Inflammatory macrophage treated with lipopolysaccharide for 4 hours (primary cell): ENCODE measurements around the gene EPB41L4A.
"Not testable (repeated sequence)": the region's sequence is repeated elsewhere in the genome, so short reads cannot be mapped to it uniquely, and the experiment has no call there.

ENCODE experiments used
- DNase-seq: peaks from one replicate; pipeline ENCODE4 v3.0.0-alpha.2; 2020

The EPB41L4A gene

DNA sequence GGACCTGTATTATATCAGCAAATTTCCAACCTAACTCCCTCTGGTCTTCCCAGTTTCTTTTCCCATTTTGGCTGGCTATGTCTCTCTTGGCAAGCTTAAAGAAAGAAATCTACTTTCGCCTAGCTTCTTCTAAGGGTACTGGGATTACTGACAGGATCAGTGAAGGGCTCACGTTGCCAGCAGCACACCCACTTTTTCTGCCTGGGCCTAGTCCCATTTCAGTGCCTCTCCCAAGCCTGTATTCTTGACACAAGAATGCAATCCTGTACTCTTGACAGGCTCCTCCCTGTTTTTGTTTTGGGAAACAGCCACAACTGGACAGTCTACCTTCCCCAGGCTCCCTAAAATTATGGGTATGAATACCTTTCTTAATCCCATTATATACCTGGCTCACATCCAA lies 170.5 kb downstream of the EPB41L4A start:
- no peak for DNase-seq

DNA sequence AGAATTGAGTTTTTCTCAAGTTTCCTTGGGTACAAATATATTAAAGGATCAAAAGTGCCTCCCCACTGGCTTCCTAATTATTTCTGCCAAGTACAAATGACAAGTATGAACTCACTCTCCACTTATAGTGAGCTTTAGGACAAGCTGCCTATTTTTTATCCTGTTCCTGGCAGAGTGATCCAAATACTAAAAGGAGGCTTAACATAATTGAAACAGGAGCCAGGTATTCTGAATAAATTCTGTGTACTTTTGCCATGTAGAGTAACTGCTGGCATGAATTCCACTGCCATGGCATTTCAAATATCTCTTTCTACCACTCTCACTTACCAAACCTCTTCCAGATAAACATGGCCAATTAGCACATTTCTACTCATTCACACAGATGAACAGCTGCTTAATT lies 171.1 kb downstream of the EPB41L4A start:
- no peak for DNase-seq

DNA sequence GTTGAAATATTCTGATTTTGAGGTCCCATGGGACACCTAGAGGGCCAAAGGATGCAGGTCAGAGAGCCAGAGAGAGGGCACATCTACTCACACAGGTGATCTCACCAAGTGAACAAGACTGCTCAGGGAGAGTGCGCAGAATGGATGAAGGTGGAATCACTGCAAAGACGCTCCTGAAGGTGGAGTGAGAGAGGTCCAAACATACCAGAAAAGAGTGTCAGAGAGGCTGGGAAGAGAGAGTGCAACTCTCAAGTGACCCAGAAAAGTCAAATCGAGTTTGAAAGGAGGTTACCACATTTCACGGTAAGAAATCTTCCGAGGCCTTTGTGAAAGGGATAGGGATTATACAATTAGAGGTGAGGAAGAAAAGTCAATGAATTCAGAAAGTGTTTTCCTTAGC lies 173.4 kb downstream of the EPB41L4A start:
- DNase-seq, result no peak

DNA sequence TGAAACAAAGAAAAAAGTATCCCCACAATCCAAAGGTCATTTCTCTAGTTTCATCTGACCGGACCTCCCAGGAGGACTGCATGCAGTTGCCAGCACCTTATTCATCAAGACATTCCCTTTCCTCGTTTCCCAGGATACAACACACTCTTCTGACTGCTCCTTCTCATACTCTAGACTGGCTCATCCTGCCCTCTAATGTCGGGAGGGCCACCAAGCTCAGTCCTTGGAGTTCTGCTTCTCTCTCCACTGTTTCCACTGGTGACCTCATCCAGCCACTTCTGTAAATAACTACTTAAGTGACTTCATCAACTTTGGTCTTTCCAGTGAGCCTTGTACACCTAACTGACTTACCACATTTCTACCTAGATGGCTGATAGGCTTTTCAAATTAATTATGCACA lies 179.1 kb downstream of the EPB41L4A start:
- peak; percentile 7 for DNase-seq

DNA sequence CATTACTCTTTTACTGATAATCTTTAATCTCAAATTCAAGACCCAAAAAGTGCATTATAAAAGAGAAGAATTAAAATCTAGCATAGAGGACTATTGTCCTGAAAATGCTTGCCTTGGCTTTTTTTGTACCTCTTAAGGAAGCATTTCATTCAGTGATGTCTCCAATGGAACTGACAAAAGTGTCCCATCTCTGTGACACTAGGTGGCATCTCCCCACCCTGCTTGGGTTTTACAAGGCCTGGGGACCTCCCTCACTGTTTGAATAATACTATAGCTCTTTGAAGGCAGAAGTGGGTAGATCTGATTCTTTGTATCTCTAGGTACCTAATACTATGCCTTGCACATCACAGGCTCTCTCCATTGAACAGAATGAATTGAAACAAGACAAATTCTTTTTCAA lies 180.6 kb downstream of the EPB41L4A start:
- no peak for DNase-seq

DNA sequence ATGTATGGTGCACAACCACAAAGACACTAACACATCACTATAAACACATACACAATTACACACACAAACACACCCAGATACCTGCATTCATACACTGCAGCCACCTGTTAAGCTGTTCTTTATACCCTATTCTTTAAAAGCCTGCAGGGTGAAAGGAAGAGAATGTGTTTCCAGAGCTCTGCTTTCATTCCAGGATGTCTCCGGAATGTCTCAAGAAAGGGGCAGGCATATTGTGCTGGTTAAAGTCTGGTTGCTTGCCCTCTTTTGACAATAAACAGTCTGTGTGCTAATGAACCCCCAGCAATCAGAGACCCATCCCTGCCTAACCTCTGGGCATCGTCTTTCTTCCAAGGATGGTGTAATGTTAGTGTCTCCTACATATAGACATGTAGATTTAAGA lies 181.6 kb downstream of the EPB41L4A start:
- no peak for DNase-seq

DNA sequence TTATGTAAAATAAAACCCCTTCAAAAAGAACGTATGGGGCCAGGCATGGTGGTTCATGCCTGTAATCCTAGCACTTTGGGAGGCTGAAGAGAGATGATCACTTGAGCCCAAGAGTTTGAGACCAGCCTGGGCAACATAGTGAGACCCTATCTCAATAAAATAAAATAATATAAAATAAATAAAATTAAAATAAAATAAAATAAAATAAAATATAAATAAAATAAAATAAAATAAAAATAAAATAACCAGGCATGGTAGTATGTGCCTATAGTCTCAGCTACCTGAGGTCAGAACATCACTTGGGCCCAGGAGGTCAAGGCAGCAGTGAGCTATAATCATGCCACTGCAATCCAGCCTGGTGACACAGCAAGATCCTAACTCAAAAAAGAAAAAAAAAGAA lies 185.1 kb downstream of the EPB41L4A start:
- no peak for DNase-seq

DNA sequence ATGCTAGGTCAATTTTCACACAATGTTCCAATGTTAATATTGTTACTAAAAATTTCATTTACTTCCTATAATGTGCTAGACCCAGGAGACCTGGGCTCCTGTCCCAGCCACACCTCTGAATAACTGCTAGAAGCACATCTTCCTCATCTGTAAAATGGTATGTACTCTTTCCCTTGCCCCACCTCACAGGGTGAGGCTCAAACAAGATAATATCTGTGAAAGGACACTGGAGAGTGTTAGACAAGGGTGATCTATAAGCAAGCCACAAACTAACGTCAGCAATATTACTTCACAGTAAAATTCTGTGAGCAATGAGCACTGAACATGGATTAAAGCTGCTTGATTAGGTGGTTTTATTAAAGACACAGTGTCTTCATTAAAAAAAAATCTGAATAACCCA lies 186.4 kb downstream of the EPB41L4A start:
- DNase-seq, result no peak

DNA sequence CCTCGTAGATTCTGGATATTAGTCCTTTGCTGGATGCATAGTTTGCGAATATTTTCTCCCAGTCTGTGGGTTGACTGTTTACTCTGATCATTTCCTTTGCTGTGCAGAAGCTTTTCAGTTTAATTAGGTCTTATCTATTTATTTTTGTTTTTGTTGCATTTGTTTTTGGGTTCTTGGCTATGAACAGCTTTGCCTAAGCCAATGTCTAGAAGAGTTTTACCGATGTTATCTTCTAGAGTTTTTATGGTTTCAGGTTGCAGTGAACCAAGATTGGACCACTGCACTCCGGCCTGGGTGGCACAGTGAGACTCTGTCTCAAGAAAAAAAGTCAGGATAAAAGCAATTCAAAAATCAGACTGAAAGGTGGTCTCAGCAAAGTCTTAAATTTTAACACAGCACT lies 188.5 kb downstream of the EPB41L4A start:
- no peak for DNase-seq

DNA sequence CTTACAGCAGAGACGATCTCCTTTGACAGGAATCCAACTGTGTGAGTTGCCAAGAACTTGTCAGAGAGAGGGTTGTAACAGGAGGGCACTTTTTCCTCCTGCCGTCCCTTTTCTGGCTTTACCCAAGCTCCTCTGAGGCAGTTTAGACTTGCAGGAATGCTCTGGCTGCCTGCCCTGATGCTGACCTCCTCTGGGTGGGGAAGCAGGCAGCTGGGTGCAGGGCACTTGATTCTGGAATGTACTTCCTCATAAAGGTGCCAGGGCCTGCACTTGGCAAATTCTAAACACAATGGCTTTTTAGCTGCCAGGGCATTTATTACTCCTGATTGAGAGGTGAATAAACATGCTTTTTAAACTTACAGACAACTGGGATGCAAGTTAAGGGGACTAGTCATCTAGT lies 190.4 kb downstream of the EPB41L4A start:
- no peak for DNase-seq

DNA sequence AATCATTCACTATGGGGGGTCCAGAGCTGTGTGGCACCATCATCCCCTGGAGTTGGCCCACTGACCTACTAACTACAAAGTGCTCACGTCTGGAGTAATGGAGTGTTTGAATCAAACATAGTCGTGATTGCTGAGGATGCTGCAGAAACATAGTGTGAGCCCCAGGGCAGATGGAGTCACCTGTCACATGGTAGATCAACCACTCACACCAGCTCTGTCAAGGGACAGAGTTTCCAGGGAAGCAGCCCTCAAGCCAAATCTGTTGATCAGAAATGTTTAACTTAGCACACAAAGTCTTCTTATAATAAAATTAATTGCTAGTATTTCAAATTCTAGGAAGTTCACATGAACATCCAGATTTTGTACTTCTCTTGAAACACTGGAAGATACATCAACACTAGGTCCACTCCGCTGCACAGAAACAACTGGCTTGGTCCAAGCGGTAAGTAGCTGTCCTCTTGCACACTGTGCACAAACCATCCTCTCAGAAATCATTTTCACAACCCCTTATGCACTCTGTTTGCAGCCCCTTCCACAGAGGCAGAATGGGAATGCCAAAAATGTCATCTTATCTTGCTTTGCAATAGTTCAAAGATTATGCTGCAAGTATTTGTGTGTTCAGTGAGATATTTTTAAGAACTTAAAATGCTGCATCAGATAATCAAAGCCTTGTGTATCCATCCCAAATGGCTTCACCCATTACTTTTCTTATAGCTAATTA lies 191.0 kb downstream of the EPB41L4A start:
- no peak for DNase-seq

DNA sequence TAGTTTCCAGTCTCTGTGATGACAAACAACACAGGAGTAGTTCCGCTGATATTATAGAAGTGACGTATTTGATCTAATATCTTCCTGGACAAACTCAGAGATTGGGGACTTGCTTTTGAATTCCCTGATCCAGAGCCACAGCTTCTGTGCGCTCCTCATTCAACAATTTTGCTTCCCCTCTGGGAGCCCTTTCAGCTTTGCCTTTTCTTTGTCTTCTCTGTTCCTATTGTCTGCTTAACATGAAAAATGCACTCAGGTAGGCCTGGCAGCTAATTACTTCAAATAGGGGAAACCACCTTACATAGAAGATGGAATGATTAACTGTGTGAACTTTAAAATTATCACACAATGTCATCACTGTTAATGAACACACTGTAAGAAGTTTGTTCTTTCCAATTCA lies 192.9 kb downstream of the EPB41L4A start:
- DNase-seq, result no peak

DNA sequence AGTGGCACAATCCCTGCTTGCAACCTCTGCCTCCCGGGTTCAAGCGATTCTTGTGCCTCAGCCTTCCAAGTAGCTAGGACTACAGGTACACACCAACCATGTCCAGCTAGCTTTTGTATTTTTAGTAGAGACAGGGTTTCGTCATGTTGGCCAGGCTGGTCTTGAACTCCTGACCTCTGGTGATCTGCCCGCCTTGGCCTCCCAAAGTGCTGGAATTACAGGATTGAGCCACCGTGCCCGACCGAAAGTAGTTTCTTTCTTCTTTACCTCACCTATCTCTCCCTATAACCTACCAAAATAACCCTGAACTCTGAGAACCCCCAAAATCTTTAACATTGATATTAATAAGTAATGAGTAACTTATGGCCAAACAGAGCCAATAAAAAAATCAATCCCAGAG lies 196.1 kb downstream of the EPB41L4A start:
- not testable (repeated sequence) for DNase-seq

DNA sequence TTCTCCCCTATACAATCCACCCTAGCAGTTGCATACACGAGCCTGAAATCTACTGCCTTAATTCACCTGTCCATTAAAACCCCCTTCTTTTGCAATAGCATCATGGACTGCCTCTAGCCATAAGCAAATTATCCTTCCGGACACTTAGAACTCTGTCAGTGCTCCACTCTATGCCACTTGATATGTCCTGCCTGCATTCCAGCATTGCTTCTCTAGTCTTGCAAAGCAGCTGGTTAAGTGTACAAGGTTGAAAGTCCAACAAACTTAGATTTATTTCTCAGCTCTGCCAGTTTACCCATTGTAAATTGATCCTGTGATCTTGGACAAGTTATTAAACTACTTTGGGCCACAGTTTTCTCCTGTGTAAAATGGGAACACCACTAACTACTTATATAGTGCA lies 197.9 kb downstream of the EPB41L4A start:
- DNase-seq, result no peak

DNA sequence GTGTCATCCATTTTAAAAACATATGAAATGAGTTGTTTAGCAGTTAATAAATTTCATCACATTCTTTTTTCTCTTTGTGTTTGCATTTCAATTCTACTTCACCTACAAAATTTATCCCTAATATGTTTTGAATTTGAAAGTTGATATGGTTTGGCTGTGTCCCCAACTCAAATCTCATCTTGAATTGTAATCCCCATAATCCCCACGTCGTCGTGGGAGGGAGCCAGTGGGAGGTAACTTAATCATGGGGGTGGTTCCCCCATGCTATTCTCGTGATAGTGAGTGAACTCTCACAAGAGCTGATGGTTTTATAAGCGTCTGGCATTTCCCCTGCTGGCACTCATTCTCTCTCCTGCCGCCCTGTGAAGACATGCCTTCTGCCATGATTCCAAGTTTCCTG lies 200.1 kb downstream of the EPB41L4A start:
- DNase-seq, result no peak

DNA sequence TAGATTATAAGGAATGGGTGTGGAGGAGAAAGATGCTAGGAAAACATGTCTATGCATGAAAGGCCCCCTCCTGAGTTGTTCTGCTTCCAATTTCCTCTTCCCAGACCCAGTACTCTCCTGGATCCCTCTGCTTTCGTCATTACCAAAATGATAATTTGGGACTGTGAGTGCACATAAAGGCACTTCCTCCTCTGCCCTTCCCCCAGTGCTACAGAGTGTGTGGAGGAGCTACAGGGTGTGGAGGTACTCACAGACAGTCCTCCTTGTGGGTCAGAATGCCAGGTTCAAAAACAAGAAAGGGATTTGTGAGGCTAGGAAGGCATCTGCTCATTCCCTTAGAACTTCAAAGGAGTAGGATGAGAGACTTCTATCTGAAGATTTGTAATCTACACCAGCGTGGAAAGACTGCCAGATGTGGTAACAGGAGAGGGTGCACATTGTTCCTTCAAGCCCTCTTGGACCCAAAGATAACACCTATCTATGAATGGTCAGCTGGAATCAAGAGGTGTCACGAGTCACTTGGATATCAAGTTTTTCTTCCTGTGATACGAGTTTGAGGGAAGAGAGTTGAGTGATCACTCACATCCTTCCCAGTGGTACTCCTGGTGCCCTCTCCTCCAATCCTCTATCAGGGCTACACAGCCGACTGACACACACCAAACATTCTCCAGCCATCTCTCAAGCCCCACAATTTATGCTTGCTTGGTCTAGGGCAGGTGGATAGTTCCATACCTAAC lies 201.1 kb downstream of the EPB41L4A start:
- no peak for DNase-seq

DNA sequence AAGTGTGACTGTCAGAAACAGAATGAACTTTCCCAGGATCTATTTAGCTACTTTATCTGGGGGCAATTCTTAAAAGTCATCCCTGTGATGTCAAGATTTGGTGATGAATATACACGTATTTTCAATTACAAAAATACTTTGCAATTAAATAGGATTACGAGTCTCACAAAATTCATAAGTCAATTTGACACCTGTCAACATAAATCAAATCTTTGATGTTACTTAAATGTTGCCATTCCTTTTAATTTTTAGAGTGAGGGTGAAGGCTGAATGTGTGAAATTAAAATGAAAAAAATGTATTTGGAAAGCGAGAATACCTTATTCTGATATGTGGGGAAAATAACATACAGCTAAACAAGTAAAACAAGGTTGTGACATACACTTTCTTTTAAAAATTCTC lies 202.9 kb downstream of the EPB41L4A start:
- no peak for DNase-seq

DNA sequence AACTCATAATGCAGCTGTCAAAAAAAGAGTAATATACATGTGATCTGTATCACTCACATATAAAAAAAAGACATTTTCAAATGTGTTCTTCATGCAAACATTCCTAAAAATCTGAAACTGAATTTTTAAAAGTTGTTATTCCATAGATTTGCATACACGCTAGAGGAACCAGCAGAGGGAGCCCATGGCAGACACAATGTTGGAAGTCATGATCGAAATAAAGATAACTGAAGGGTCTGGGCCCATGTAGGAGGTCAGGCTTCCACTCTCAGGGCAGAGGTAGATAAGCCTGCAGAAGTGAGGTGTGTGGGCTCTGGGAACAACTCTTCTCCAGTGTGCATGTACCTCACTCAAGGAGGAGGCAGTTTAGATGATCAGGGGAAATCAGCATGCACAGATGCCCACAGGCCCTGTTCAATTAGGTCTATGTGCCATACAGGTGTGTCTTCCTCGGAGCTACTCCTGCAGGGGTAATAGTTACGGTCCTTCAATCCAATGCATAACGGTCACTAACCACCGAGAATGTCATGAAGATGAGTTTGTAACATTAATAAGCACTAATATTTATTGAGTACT lies 208.6 kb downstream of the EPB41L4A start:
- DNase-seq, result peak; percentile 23

DNA sequence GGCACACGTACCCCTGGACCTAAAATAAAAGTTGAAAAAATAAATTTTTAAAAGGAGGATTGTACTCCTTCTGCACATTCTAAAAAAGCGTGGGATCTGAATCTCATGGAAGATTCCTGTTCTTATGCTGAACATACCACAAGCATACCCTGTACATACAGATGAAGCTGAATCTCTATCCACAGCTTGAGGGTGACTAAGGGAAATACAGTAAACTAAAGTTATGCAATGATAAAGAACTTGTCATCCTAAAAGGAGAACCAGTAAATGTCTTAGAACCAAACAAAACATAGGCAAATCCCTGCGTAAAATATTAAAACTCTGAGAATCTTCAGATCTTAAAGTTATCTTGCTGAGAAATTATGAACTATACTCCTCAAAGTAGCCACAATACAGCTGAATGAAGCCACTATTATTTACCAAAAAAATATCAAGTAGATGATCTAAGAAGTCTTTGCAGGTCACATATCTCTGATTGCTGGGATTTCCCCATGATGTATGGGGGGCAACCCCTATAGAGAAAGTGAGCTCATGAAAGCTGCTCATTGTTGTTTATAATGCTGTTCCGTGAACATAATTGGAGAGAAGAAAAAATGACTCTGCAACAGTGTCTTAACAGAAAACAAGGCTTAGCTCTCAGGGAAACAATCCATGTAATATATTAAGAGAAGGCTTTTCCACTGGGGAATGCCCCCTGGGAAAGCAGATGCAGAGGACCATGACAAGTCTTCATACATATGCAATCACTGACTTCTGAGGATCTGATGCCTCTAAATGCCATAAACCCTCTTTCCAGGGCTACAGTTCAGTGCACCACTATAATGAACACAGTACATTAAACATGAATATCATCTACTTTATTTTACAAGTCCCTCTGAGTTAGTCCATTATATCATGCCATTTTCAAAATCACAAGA lies 210.1 kb downstream of the EPB41L4A start:
- peak; percentile 85 for DNase-seq

DNA sequence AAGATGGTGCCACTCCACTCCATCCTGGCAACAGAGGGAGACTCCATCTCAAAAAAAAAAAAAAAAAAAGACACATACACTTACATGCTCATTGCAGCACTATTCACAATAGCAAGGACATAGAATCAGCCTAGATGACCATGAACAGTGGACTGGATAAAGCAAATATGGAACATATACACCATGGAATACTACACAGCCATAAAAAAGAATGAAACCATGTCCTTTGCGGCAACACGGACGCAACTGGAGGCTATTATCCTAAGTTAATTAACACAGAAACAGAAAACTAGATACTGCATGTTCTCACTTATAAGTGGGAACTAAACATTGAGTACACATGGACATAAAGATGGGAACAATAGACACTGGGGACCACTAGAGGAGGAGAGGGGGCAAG lies 210.9 kb downstream of the EPB41L4A start:
- DNase-seq, result not testable (repeated sequence)

DNA sequence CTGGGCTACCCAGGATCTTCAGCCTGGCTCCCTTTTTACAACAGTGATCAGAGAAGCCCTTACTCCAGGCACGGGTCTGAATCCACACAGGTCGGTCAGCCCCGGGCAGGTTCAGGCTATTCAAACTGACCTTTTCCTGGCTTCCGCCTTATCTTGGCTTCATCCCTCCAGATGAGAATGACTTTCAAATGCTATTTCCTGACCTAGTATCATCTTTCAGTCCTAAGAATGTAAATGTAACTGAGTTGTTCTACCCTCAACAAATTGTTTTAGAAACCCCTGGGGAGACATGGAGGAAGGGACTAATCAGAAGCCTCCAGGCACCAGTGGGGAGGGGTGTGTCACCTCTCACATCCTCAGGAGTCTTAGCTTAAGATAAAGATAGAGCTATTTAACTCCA lies 213.2 kb downstream of the EPB41L4A start:
- DNase-seq, result no peak

DNA sequence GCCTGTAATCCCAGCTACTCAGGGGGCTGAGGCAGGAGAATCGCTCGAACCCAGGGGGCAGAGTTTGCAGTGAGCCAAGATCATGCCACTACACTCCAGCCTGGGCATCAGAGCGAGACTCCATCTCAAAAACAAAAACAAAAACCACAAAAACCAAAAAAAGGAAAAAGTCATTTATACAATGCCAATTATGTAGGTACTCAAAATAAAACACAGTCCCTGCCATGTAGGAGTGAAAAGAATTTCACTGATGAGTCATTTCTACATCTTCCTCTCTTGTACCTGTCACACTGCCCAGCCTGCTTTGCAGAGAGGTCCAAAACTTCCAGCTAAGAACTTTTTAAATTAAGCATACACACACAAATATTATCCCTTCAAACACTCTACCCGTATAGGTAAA lies 215.8 kb downstream of the EPB41L4A start:
- DNase-seq, result no peak

DNA sequence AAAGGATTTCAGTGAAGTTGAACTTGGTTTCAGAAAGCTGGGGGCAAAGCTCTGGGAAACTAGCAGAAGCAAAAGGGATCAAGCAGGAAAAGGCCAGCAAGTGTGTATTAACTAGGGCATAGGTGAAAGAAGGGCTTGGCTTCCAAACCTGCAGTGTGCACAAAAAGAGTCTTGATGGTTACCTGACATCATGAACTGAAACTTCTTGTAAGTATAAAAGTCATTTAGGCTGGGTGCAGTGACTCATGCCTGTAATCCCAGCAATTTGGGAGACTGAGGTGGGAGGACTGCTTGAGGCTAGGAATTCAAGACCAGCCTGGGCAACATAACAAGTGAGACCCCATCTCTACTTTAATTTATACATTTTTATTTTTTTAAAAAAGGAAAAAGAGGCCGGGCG lies 216.4 kb downstream of the EPB41L4A start:
- DNase-seq, result no peak
